GM11168 (cell line): Measurements from ENCODE around the gene BLOC1S4.

ENCODE experiments used
- in situ Hi-C: fragments of 300-500 bp; cut with MboI; formaldehyde crosslinking; loops from one replicate; pipeline ENCODE4 v1.12.0; 2022; ENCODE audit warnings: low sequenced_read_pairs; ENCODE audit not compliant: unreplicated experiment

BLOC1S4 gene

GRCh38 chr4:6733358-6734164 lies 17.6 kb downstream of the BLOC1S4 start:
- in situ Hi-C loops = no loop called here

DNA sequence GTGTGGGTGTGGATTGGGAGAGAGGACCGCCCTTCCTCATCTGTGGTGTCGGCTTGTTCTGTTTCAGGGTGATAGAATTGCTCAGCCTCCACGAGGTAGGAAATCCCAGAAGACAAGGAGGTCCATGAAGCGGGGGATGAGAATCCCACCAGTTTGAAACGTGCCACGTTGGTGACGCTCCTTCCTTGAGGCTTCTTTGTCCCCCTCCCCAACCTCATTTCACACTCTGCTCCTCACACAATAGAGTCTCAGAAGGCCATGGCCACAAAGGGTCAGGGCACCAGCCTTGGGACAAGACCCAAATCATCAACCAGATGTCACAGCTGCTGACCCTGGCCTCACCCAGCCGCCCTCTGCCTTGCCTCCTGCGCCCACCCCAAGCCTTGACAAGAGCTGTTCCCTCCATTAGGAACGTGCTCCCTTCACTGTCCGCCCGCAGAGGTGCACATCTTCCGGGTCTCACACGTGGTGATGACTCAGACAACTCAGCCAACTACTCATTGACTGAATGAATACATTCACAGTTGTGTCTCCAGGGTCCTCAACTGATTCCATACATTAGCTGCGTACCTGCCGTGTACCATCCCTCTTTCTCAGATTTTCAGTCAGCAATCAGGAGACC lies 18.3 kb downstream of the BLOC1S4 start:
- in situ Hi-C loops = no loop called here

DNA sequence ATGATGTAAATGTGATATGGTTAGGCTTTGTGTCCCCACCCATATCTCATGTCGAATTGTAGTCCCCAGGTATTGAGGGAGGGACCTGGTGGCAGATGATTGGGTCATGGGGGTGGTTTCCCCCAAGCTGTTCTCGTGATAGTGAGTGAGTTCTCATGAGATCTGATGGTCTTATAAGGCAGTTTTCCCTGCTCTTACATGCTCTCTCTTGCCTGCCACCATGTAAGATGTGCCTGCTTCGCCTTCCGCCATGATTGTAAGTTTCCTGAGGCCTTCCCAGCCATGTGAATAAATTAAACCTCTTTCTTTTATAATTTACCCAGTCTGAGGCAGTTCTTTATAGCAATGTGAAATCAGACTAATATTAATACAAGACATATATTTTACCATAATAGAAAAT lies 23.9 kb downstream of the BLOC1S4 start:
- in situ Hi-C loops = no loop called here

DNA sequence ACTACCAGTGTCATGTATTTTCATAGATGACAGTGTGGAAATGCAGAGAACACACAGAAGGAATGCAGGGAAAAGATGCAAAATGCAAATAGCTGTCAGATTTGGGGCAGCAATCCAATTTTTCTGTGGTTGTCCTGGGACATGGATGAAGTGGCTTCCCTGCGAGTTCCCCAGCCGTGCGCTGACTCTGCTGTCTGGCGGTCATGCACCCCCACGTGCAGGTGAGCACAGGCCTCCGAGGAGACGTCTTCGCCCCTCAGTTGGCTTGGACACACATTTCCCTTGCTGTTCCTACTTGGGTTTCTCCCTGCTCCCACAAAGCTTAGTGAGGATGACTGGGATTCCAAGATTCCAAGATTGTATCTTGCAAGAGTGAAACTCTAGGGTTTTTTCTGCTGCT lies 24.4 kb downstream of the BLOC1S4 start:
- in situ Hi-C loops = no loop called here

- in situ Hi-C loops = no loop called here
Observed at GRCh38 chr4:6742507-6742906, 26.5 kb downstream of the BLOC1S4 start.

DNA sequence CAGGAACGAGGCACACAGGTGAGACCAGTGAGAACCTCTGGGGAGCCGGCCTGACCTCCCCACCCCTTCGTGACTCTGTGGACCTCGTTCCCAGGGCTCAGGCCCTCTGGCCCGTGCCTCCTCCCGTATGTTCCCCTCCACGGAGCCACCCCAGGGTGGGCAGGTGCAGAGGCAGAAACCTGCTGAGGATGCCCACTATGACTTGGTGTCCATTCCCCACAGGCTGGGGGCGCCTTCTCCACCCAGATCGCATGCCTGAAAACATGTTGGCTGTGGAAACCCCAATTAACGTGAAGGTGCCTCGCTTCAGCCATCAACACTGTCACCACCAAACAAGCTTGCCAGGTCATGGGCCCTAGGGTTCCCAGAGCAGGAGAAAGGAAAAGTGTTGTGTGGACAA lies 27.0 kb downstream of the BLOC1S4 start:
- in situ Hi-C loops = no loop called here

DNA sequence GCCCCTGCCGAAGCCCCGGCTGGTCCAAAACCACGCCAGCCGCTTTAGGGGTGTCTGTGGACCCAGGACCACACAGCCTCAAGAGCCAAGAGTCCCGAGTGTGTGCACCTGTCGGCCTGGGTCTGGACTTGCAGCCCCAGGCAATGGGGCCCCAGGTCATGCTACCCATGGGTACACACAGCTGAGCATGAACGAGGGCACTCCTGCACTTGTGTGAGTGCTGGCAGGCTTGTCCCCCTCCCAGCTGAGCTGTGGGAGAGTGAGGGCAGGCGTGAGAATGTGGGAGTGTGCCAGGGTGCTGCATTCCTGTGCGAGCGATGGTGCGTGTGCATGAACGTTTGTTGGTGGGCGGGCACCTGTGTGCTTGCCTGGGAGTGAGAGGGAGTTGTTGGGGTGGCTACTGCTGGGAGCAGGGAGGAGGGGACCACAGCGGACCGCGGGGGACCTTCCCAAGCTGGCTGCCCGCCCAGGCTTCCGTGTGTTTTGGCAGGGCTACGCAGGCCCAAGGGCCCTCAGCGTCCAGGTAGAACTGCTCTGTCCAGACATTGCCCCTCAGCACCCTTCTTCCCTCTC lies 30.8 kb downstream of the BLOC1S4 start:
- in situ Hi-C loops = no loop called here

- in situ Hi-C loops = no loop called here
Observed at GRCh38 chr4:6747294-6748051, 31.5 kb downstream of the BLOC1S4 start.

GRCh38 chr4:6748286-6748685 lies 32.3 kb downstream of the BLOC1S4 start:
- in situ Hi-C loops = no loop called here

GRCh38 chr4:6749340-6750171 lies 33.6 kb downstream of the BLOC1S4 start:
- in situ Hi-C loops = no loop called here

GRCh38 chr4:6750286-6751221 lies 34.6 kb downstream of the BLOC1S4 start:
- in situ Hi-C loops = no loop called here

GRCh38 chr4:6751611-6752485 lies 35.9 kb downstream of the BLOC1S4 start:
- in situ Hi-C loops = no loop called here

DNA sequence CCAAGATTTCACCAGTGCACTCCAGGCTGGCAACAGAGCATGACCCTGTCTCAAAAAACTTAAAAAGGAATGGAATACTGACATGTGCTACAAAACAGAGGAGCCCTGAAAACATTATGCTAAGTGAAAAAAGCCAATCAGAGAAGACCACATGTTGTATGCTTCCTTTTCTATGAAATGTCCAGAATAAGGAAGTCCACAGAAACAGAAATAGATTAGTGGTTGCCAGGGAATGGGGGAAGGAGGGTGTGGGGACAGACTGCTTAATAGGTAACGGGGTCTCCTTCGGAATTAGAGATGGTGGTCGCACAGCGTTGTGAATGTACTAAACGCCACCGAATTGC lies 36.5 kb downstream of the BLOC1S4 start:
- in situ Hi-C loops = no loop called here

DNA sequence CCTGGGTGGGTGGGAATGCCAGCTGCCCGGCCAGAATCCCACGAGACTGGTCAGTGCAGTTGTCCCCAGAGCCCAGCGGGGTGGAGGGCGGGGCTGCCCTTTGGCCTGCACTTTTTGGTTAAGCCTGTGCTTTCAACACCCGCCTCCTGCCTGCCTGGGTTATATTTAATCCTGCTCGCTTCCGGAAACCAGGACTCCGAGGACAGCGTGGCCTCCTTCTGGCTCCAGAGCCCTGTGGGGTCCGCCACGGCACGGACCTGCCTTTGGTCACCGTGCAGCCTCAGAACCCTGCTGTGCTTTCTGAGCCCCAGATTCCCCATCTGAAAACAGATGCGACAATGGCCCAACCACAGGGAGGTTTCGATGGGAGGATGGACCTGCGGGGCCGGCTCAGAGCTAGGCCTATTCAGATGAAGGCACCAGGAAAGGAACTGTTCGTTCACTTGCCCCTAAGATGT lies 37.2 kb downstream of the BLOC1S4 start:
- in situ Hi-C loops = no loop called here

DNA sequence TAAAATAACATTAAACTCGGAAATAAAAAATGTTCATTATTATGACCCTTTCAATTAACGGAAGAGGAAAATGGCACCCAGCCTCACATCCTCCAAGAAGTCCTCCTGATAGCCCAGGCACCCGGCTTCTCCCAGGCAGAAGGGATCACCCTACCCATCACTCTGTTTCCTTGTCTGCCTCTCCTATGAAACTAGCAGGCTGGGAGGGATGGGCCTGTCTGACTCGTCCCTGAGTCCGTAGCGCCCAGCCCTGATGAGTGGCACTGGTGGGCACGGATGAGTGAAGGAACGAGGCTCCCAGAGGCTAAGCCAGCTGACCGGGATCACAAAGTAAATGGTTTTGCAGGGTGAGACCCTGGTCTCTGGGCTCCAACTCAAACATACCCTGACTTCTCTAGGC lies 37.9 kb downstream of the BLOC1S4 start:
- in situ Hi-C loops = no loop called here

DNA sequence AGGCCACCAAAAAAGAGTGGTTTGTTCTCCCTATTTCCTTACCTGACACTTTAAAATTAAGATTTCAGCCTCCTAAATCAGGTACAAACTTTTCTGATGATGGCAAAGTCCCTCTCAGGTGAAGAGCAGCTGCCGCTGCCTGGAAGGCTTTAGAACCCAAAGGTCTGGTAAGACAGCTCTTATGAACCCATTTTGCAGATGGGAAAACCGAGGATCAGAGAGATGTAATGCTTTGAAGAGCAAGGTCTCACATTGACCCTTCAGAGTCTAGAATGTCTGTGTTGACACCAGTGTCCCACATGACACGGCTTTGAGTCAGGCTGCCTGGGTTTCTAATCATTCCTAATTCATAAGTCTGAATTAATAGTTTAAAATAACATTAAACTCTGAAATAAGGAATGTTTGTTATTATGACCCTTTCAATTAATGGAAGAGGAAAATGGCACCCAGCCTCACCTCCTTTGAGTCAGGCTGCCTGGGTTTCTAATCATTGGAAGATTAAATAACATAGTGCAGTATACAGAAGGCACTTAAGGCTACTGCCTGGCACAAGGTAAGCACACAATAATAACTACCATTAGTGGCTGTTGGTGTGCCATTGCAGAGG lies 38.6 kb downstream of the BLOC1S4 start:
- in situ Hi-C loops = no loop called here

DNA sequence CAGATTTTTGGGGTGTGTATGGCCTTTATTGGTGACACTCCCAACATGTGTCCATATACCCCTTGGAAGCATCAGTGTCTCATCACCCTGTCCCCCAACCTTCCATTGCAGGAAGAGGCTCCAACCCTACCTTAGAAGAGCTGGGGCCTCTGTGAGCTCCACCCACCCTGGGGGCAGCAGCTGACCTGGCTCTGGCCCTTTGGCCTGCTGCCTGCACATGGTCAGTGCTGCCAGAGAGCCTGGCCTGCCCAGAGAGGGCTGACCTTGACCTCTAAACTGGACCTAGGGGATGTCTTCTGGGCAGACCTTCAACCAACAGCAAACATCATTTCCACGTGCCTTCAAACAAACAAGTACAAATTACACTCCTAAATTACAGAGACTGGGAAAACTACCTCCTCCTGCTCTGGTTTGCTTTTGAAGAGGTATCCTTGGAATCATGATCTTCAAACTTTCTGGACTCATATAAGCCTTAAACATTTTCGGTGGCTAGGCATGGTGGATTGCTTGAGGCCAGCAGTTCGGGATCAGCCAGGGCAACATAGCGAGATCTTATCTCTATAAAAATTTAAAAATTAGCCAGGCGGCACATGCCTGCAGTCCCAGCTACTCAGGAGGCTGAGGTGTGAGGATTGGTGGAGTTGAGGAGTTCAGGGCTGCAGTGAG lies 39.2 kb downstream of the BLOC1S4 start:
- in situ Hi-C loops = no loop called here
